Measurements from ENCODE around the gene P2RY14. TPM values are rescaled to one million over a fixed set of nuclear protein-coding genes. Genes with fewer than 3 reads are reported as not detected.
"Not testable (repeated sequence)": the region's sequence is repeated elsewhere in the genome, so short reads cannot be mapped to it uniquely, and the experiment has no call there.

Gene P2RY14
- total RNA-seq, 1 donor from 2014 or later, result 1.5 TPM

GRCh38 chr3:151178208-151178845 is 100.0 kb downstream of the P2RY14 start:
- H3K36me3 Mint-ChIP-seq (ENCODE audit: low read depth), result no peaks in the 10 kb centered on the region
- ATAC-seq (ENCODE audit: low read depth), result no peak
- intact Hi-C loops (cut with micrococcal nuclease), result no loop called here
- CTCF ChIA-PET, result no interaction called here
- TF ChIP-seq CTCF (IDR thresholded peaks at IDR 0.05), result no peak
- H3K4me1 Mint-ChIP-seq, result peaks cover 2% of the 10 kb centered on the region
- no peaks in the 10 kb centered on the region for H3K9me3 Mint-ChIP-seq
- H3K27me3 Mint-ChIP-seq, result no peaks in the 10 kb centered on the region
- H3K4me3 Mint-ChIP-seq, result no peak overlapping the region
- DNase-seq, result no peak
- POLR2A ChIA-PET, result no interaction called here
- H3K27ac Mint-ChIP-seq, result no peak overlapping the region

- Mint-ChIP-seq H3K9me3 (no peaks in the 10 kb centered on the region), H3K27me3 (no peaks in the 10 kb centered on the region), H3K4me3 (no peak overlapping the region), H3K36me3 (ENCODE audit: low read depth) (no peaks in the 10 kb centered on the region), H3K27ac (no peak overlapping the region), H3K4me1 (peaks cover 17% of the 10 kb centered on the region)
- intact Hi-C loops (cut with micrococcal nuclease), result no loop called here
- ChIA-PET CTCF (interaction anchor here (1.3 kb wide), 1 partner anchor 107 kb away, joined by 4 read pairs; no protein-coding TSS in a partner anchor), POLR2A (no interaction called here)
- ATAC-seq (ENCODE audit: low read depth) (no peak), DNase-seq (no peak)
- TF ChIP-seq CTCF (IDR thresholded peaks at IDR 0.05), result no peak
Observed at GRCh38 chr3:151175952-151176351, 102.4 kb downstream of the P2RY14 start.

GRCh38 chr3:151174351-151174750 is 104.0 kb downstream of the P2RY14 start:
- DNase-seq (no peak), ATAC-seq (ENCODE audit: low read depth) (no peak)
- Mint-ChIP-seq H3K4me1 (peaks cover 32% of the 10 kb centered on the region), H3K36me3 (ENCODE audit: low read depth) (no peaks in the 10 kb centered on the region), H3K27me3 (no peaks in the 10 kb centered on the region), H3K27ac (no peak overlapping the region), H3K9me3 (no peaks in the 10 kb centered on the region), H3K4me3 (no peak overlapping the region)
- CTCF ChIA-PET, result no interaction called here
- POLR2A ChIA-PET, result no interaction called here
- intact Hi-C loops (cut with micrococcal nuclease), result loop anchor here (5.0 kb wide), 1 partner anchor 1988 kb away; the partner anchor contains the start of gene RAP2B
- TF ChIP-seq CTCF (IDR thresholded peaks at IDR 0.05), result no peak

GRCh38 chr3:151171145-151171757 is 107.1 kb downstream of the P2RY14 start:
- no peaks in the 10 kb centered on the region for H3K9me3 Mint-ChIP-seq
- no peaks in the 10 kb centered on the region for H3K36me3 Mint-ChIP-seq (ENCODE audit: low read depth)
- intact Hi-C loops (cut with micrococcal nuclease), result loop anchor here (5.0 kb wide), 1 partner anchor 1991 kb away; the partner anchor contains the start of gene RAP2B
- DNase-seq (no peak), ATAC-seq (ENCODE audit: low read depth) (no peak)
- no peak overlapping the region for H3K4me3 Mint-ChIP-seq
- no peak for TF ChIP-seq CTCF (IDR thresholded peaks at IDR 0.05)
- POLR2A ChIA-PET, result interaction anchor here (1.1 kb wide), 1 partner anchor 45 kb away, joined by 4 read pairs; no protein-coding TSS in a partner anchor
- H3K27me3 Mint-ChIP-seq, result no peaks in the 10 kb centered on the region
- peak overlapping the region; percentile 82 for H3K27ac Mint-ChIP-seq
- CTCF ChIA-PET, result interaction anchor here (1.0 to 6.2 kb wide), 2 partner anchors 15 to 108 kb away, joined by 3 to 122 read pairs; partner anchors contain the start of gene P2RY14
- H3K4me1 Mint-ChIP-seq, result peaks cover 45% of the 10 kb centered on the region

- ATAC-seq (ENCODE audit: low read depth) (peak; percentile 69), DNase-seq (peak; percentile 29)
- Mint-ChIP-seq H3K4me1 (peaks cover 45% of the 10 kb centered on the region), H3K27ac (peak overlapping the region; percentile 82), H3K4me3 (peak overlapping the region; percentile 59)
- not testable (repeated sequence) for H3K9me3 Mint-ChIP-seq; H3K27me3 Mint-ChIP-seq; H3K36me3 Mint-ChIP-seq (ENCODE audit: low read depth)
- CTCF ChIA-PET, result interaction anchor here (0.6 to 6.2 kb wide), 4 partner anchors 51 to 116 kb away, joined by 3 to 122 read pairs (median 54); partner anchors contain the start of gene P2RY14
- POLR2A ChIA-PET, result interaction anchor here (0.7 to 1.0 kb wide), 2 partner anchors 71 to 108 kb away, joined by 4 to 7 read pairs; partner anchors contain the start of gene P2RY14
- intact Hi-C loops (cut with micrococcal nuclease), result loop anchor here (1.0 to 5.0 kb wide), 3 partner anchors 108 to 1992 kb away; partner anchors contain the start of genes P2RY13, P2RY14 and RAP2B
Observed at GRCh38 chr3:151169948-151170679, 108.2 kb downstream of the P2RY14 start.
